Adrenal gland (tissue), 5 donors: Measurements from ENCODE around the gene BAHCC1.

Experiments used
- POLR2A ChIP-seq, 2 donors: fragments of 450-650 bp; IDR thresholded peaks; one replicate each; pipeline ENCODE4 v1.6.1; 2017; ENCODE audit warnings: antibody characterized with exemption in 2 of 2, mild to moderate bottlenecking in 2 of 2, moderate library complexity in 1 of 2
- TF ChIP-seq, protein P1 (sequence below), 6 experiments: fragments of 450-650 bp in 4 of 6; fragments of 200-600 bp in 2 of 6; sonication (generic) in 1 of 6; IDR thresholded peaks; 1 replicate in 5 of 6; 2 replicates in 1 of 6; pipeline versions ENCODE4 v1.5.1 to v1.8.0; 2016 to 2021; ENCODE audit warnings: antibody characterized with exemption in 6 of 6, mild to moderate bottlenecking in 2 of 6, moderate library complexity in 1 of 6
- donor health status: DM: no; HTN: no; CAD: no.

- TF ChIP-seq, protein P1, sequence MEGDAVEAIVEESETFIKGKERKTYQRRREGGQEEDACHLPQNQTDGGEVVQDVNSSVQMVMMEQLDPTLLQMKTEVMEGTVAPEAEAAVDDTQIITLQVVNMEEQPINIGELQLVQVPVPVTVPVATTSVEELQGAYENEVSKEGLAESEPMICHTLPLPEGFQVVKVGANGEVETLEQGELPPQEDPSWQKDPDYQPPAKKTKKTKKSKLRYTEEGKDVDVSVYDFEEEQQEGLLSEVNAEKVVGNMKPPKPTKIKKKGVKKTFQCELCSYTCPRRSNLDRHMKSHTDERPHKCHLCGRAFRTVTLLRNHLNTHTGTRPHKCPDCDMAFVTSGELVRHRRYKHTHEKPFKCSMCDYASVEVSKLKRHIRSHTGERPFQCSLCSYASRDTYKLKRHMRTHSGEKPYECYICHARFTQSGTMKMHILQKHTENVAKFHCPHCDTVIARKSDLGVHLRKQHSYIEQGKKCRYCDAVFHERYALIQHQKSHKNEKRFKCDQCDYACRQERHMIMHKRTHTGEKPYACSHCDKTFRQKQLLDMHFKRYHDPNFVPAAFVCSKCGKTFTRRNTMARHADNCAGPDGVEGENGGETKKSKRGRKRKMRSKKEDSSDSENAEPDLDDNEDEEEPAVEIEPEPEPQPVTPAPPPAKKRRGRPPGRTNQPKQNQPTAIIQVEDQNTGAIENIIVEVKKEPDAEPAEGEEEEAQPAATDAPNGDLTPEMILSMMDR (IDR thresholded peaks at IDR 0.05), result no peak
- no peak for TF ChIP-seq POLR2A (IDR thresholded peaks at IDR 0.05)
These were observed 75.9 kb downstream of the BAHCC1 start for GRCh38 chr17:81470944-81471817.
